K562 (cell line): ENCODE data around the gene SLC16A14. TPM values are rescaled to one million over a fixed set of nuclear protein-coding genes. Genes with fewer than 3 reads are reported as not detected.

ENCODE experiments used
- CXXC5 ChIP-seq: fragments of 250-450 bp; sonication (Bioruptor Pico); IDR thresholded peaks from 2 replicates; pipeline ENCODE4 v1.8.0; 2022; ENCODE audit warnings: inconsistent platforms, mild to moderate bottlenecking, moderate library complexity
- FOSL1 ChIP-seq: fragments of 200-800 bp; sonication (Bioruptor generic); conservative IDR thresholded peaks from 2 replicates; pipeline ENCODE4 v1.6.1; 2016; ENCODE audit warnings: missing genetic modification characterization, missing compliant biosample characterization
- HNRNPH1 ChIP-seq: fragments of 200-400 bp; formaldehyde crosslinking; optimal IDR thresholded peaks from 2 replicates; pipeline ENCODE3; 2017; ENCODE audit warnings: low read depth, mild to moderate bottlenecking, low read length, moderate library complexity
- PHB2 ChIP-seq: fragments of 450-650 bp; IDR thresholded peaks from 2 replicates; pipeline ENCODE4 v1.6.1; 2017; ENCODE audit warnings: low read depth
- SLC30A9 ChIP-seq: fragments of 250-450 bp; sonication (Bioruptor Pico); IDR thresholded peaks from 2 replicates; pipeline ENCODE4 v1.8.0; 2022; ENCODE audit warnings: mild to moderate bottlenecking, moderate library complexity
- SMAD4 ChIP-seq: fragments of 250-450 bp; sonication (Bioruptor Pico); conservative IDR thresholded peaks from 2 replicates; pipeline ENCODE4 v1.8.0; 2021; ENCODE audit warnings: inconsistent platforms, mild to moderate bottlenecking, moderate library complexity
- SMARCC2 ChIP-seq: fragments of 450-650 bp; IDR thresholded peaks from 2 replicates; pipeline ENCODE4 v1.6.1; 2017; ENCODE audit warnings: antibody characterized with exemption, moderate library complexity, mild to moderate bottlenecking, low read depth
- SOX6 ChIP-seq: fragments of 450-650 bp; IDR thresholded peaks from 2 replicates; pipeline ENCODE4 v1.6.1; 2014; ENCODE audit warnings: mild to moderate bottlenecking
- TAF1 ChIP-seq: IDR thresholded peaks from 2 replicates; pipeline ENCODE4 v1.6.1; 2011; ENCODE audit warnings: mild to moderate bottlenecking, low read length, moderate library complexity; ENCODE audit not compliant: insufficient read depth, control insufficient read depth, severe bottlenecking; ENCODE audit errors: extremely low read depth
- TEAD4 ChIP-seq, 2 experiments: sonication (generic) in 1 of 2; formaldehyde crosslinking in 1 of 2; IDR thresholded peaks; 2 replicates each; pipeline versions ENCODE4 v1.6.1 to v1.8.0; 2012 to 2022; ENCODE audit warnings: borderline replicate concordance in 1 of 2, inconsistent platforms in 1 of 2, low read length in 1 of 2, mild to moderate bottlenecking in 1 of 2, missing genetic modification reagents in 1 of 2
- ZBED1 ChIP-seq: IDR thresholded peaks from 2 replicates; pipeline ENCODE4 v1.6.1; 2014
- polyA plus RNA-seq, 8 experiments: library from polyadenylated mRNA; depleted of rRNA in 4 of 8; stranded (reverse) in 5 of 8; unstranded in 3 of 8; fragments of >200 nt; fragmentation: Nextera tagmentation in 2 of 8; fragmentation: Illumina TruSeq in 1 of 8; extraction: Ambion mirVana in 2 of 8; extraction: Trizol in 1 of 8; gene quantifications; 2 replicates each; pipeline versions ENCODE4 v1.2.1 to v1.2.3, GENCODE V29; 2011 to 2014; ENCODE audit warnings: inconsistent platforms in 1 of 8, missing spikeins in 1 of 8
- total RNA-seq, 7 experiments: library from RNA; depleted of rRNA in 6 of 7; stranded (reverse); fragments of >200 nt in 6 of 7; fragmentation: Illumina TruSeq in 2 of 7; extraction: Trizol in 2 of 7; gene quantifications; 2 replicates each; pipeline versions ENCODE4 v1.2.1 to v1.2.3, GENCODE V29; 2011 to 2021; ENCODE audit warnings: low replicate concordance in 1 of 7
- TF ChIP-seq, protein P1 (sequence below): fragments of 250-450 bp; sonication (Bioruptor Pico); IDR thresholded peaks from 2 replicates; pipeline ENCODE4 v1.5.0; 2020; ENCODE audit warnings: mild to moderate bottlenecking, borderline replicate concordance
- TF ChIP-seq, protein P2 (sequence below): sonication (generic); formaldehyde crosslinking; IDR thresholded peaks from 2 replicates; pipeline ENCODE4 v1.9.0; 2022; ENCODE audit warnings: mild to moderate bottlenecking, missing genetic modification reagents
- TF ChIP-seq, protein P3 (sequence below): fragments of 250-450 bp; sonication (Bioruptor Pico); IDR thresholded peaks from 2 replicates; pipeline ENCODE4 v1.9.0; 2021; ENCODE audit warnings: mild to moderate bottlenecking, inconsistent platforms
- TF ChIP-seq, protein P4 (sequence below): fragments of 450-650 bp; formaldehyde crosslinking; IDR thresholded peaks from 2 replicates; pipeline ENCODE4 v1.4.0; 2022; ENCODE audit warnings: mild to moderate bottlenecking, moderate library complexity
- TF ChIP-seq, protein P5 (sequence below): IDR thresholded peaks from 2 replicates; pipeline ENCODE4 v1.6.1; 2012; ENCODE audit warnings: low read depth, low read length, improper control_type of control experiment, borderline replicate concordance

Gene SLC16A14
- total and polyA plus RNA-seq, 9 of the 15 experiments (the other 6 are each of a cell fraction or from before 2014, with no cell fraction given), result not detected

DNA sequence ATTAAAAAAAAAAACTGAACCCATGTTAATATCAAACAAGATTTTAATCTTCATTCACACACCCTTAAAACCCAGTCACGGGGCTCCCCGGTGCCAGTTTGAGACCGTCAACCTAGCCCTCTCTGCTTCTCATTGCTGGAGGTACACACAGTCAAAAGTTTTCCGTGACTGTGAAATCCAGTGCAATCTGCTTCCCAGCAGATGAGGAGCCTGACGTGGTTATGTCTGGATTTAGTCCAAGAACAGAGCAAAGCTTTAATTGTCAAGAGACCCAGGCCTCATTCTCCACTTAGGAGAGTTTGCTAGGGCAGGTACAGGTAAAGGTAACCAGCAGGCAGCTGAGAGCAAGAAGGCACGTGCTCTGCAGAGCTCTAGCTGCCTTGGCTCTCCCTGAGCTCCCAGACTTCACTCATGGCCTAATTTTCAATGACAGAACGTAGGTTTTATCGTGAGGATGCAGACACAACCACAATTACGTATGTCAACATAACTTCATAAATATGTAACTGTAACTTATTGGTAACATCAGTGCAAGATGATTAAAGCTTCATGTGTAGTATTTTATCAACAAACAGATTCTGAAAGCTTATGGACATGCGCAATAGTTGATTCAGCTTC is 56.3 kb downstream of the SLC16A14 start (continued):
- TF ChIP-seq, protein P1, sequence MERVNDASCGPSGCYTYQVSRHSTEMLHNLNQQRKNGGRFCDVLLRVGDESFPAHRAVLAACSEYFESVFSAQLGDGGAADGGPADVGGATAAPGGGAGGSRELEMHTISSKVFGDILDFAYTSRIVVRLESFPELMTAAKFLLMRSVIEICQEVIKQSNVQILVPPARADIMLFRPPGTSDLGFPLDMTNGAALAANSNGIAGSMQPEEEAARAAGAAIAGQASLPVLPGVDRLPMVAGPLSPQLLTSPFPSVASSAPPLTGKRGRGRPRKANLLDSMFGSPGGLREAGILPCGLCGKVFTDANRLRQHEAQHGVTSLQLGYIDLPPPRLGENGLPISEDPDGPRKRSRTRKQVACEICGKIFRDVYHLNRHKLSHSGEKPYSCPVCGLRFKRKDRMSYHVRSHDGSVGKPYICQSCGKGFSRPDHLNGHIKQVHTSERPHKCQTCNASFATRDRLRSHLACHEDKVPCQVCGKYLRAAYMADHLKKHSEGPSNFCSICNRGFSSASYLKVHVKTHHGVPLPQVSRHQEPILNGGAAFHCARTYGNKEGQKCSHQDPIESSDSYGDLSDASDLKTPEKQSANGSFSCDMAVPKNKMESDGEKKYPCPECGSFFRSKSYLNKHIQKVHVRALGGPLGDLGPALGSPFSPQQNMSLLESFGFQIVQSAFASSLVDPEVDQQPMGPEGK, result no peak
- TF ChIP-seq, protein P2, sequence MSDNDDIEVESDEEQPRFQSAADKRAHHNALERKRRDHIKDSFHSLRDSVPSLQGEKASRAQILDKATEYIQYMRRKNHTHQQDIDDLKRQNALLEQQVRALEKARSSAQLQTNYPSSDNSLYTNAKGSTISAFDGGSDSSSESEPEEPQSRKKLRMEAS, result peak; percentile 81
- TF ChIP-seq, protein P3, sequence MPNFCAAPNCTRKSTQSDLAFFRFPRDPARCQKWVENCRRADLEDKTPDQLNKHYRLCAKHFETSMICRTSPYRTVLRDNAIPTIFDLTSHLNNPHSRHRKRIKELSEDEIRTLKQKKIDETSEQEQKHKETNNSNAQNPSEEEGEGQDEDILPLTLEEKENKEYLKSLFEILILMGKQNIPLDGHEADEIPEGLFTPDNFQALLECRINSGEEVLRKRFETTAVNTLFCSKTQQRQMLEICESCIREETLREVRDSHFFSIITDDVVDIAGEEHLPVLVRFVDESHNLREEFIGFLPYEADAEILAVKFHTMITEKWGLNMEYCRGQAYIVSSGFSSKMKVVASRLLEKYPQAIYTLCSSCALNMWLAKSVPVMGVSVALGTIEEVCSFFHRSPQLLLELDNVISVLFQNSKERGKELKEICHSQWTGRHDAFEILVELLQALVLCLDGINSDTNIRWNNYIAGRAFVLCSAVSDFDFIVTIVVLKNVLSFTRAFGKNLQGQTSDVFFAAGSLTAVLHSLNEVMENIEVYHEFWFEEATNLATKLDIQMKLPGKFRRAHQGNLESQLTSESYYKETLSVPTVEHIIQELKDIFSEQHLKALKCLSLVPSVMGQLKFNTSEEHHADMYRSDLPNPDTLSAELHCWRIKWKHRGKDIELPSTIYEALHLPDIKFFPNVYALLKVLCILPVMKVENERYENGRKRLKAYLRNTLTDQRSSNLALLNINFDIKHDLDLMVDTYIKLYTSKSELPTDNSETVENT (CRISPR knock-in tag), result no peak
- no peak for TF ChIP-seq PHB2
- peak; percentile 41; the same call in 1 of the 2 replicates for TF ChIP-seq SMAD4 (CRISPR knock-in tag)
- peak; percentile 91 for TF ChIP-seq TEAD4 (IDR thresholded peaks at IDR 0.05; ENCODE audit: low read length)
- no peak for TF ChIP-seq TEAD4 (CRISPR knock-in tag; IDR thresholded peaks at IDR 0.05; ENCODE audit: borderline replicate concordance)
- TF ChIP-seq SMARCC2, result 0 out of 2 replicates have a peak, but pooled peaks have one; percentile 33
- peak; percentile 76 for TF ChIP-seq CXXC5 (CRISPR knock-in tag)
- TF ChIP-seq SLC30A9 (CRISPR knock-in tag), result no peak
- TF ChIP-seq, protein P4, sequence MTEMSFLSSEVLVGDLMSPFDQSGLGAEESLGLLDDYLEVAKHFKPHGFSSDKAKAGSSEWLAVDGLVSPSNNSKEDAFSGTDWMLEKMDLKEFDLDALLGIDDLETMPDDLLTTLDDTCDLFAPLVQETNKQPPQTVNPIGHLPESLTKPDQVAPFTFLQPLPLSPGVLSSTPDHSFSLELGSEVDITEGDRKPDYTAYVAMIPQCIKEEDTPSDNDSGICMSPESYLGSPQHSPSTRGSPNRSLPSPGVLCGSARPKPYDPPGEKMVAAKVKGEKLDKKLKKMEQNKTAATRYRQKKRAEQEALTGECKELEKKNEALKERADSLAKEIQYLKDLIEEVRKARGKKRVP (CRISPR knock-in tag), result no peak
- TF ChIP-seq HNRNPH1, result no peak
- TF ChIP-seq TAF1, result no peak
- peak; percentile 68 for TF ChIP-seq SOX6
- TF ChIP-seq, protein P5, sequence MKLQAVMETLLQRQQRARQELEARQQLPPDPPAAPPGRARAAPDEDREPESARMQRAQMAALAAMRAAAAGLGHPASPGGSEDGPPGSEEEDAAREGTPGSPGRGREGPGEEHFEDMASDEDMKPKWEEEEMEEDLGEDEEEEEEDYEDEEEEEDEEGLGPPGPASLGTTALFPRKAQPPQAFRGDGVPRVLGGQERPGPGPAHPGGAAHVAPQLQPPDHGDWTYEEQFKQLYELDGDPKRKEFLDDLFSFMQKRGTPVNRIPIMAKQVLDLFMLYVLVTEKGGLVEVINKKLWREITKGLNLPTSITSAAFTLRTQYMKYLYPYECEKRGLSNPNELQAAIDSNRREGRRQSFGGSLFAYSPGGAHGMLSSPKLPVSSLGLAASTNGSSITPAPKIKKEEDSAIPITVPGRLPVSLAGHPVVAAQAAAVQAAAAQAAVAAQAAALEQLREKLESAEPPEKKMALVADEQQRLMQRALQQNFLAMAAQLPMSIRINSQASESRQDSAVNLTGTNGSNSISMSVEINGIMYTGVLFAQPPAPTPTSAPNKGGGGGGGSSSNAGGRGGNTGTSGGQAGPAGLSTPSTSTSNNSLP, result 0 out of 2 replicates have a peak, but pooled peaks have one; percentile 36
- peak; percentile 37 for TF ChIP-seq FOSL1 (tag)
- no peak for TF ChIP-seq ZBED1
